GM19467 (cell line): Measurements from ENCODE around the gene INPP4A.

Experiments used
- ATAC-seq: cut with Tn5 transposase; IDR thresholded peaks from one replicate; pipeline ENCODE4 v1.9.1; 2021; ENCODE audit warnings: mild to moderate bottlenecking, moderate library complexity; ENCODE audit not compliant: unreplicated experiment

Gene INPP4A

GRCh38 chr2:98473995-98474780 is 29.5 kb downstream of the INPP4A start:
- no peak for ATAC-seq

- no peak for ATAC-seq
Observed at GRCh38 chr2:98474979-98475632, 30.4 kb downstream of the INPP4A start.

- no peak for ATAC-seq
Observed at GRCh38 chr2:98476192-98476868, 31.7 kb downstream of the INPP4A start.

GRCh38 chr2:98477036-98477435 is 32.4 kb downstream of the INPP4A start:
- ATAC-seq: no peak

- no peak for ATAC-seq
Observed at GRCh38 chr2:98477506-98477905, 32.8 kb downstream of the INPP4A start.

GRCh38 chr2:98478088-98478551 is 33.5 kb downstream of the INPP4A start:
- ATAC-seq: no peak

GRCh38 chr2:98478907-98479306 is 34.2 kb downstream of the INPP4A start:
- ATAC-seq: no peak

- ATAC-seq: no peak
Observed at GRCh38 chr2:98479371-98479770, 34.7 kb downstream of the INPP4A start.

- ATAC-seq: peak; percentile 32
Observed at GRCh38 chr2:98479959-98480524, 35.4 kb downstream of the INPP4A start.

GRCh38 chr2:98480598-98480997 is 35.9 kb downstream of the INPP4A start:
- ATAC-seq: no peak

- ATAC-seq: no peak
Observed at GRCh38 chr2:98482362-98482761, 37.7 kb downstream of the INPP4A start.

GRCh38 chr2:98483257-98483861 is 38.7 kb downstream of the INPP4A start:
- ATAC-seq: peak; percentile 61

- ATAC-seq: no peak
Observed at GRCh38 chr2:98484121-98484557, 39.5 kb downstream of the INPP4A start.

- no peak for ATAC-seq
Observed at GRCh38 chr2:98484652-98485452, 40.2 kb downstream of the INPP4A start.

GRCh38 chr2:98485453-98485755 is 40.7 kb downstream of the INPP4A start:
- no peak for ATAC-seq

GRCh38 chr2:98486374-98486981 is 41.8 kb downstream of the INPP4A start:
- no peak for ATAC-seq

GRCh38 chr2:98487101-98487805 is 42.6 kb downstream of the INPP4A start:
- ATAC-seq: no peak

- ATAC-seq: peak; percentile 41
Observed at GRCh38 chr2:98487806-98488189, 43.1 kb downstream of the INPP4A start.

GRCh38 chr2:98488252-98488651 is 43.6 kb downstream of the INPP4A start:
- no peak for ATAC-seq
